GM19240 (cell line): ENCODE measurements around the gene EYA2.

Experiments used
- DNase-seq: peaks from one replicate; pipeline ENCODE4 v3.0.0; 2011; ENCODE audit warnings: low spot score; ENCODE audit not compliant: insufficient read length

The EYA2 gene

DNA sequence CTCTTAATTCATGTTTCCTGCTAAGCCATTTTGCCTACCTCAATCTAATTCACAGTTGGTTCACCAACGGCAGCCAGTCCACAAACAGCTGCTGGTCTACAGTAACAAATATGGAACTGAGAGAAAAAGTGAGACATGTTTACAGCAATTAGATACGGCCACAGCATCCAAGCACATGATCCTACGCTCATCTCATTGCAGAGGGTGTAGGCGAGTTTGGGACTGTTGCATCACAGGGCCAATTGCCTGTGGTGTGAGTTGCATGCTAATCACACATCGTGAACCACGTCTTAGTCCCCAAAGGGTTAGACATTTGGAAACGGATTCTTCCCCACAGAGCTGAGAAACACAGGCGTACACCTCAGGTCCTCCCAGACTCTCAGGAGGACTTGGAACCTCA is 166.9 kb downstream of the EYA2 start:
- DNase-seq, result no peak

DNA sequence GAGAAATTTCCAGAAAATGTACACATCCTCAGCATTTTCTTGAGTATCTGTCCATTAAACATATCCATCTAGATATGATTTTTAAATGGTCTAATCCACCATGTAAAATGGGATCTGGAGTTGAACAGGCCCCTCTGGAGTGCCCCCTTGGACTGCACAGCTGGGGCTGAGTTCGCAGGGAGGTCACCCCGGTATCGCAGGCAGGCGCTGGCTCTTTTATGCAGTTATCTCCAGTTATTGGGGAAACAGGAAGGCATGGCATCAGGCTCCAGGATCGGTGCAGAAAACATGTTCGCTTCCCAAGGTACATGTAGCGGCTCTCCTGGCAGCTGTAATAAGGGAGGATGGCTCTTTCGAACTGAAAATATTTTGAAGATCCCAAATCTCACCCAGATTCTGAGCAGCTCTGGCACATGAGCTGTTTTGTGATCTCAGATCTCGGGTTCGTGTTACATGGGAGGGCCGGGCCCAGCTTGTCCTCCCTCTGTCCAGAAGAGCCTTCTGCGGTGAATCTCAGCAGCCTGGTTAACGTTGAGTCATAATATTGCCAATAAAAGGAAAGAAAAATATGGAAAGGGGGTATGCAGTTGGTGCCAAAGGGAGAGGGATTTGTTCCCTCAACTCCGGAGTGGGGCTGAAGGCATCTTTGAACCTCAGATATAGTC is 167.7 kb downstream of the EYA2 start:
- DNase-seq, result no peak

DNA sequence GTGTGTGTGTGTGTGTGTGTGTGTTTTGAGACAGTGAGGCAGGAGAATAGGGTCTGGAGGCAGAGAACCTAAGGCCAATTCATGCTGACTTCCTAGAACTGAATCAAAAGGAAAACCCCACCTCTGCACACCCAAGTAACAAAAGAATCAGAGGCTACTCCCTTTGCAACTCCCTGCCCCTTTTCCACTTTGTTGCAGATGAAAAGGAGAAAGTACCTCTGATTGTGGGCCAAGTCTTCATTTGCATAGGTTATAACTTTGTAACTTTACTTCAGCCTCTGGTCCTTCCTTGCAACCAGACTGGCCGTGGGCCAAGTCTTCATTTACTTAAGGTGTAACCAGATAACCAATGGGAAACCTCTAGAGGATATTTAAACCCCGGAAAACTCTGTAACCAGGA is 168.8 kb downstream of the EYA2 start:
- no peak for DNase-seq

DNA sequence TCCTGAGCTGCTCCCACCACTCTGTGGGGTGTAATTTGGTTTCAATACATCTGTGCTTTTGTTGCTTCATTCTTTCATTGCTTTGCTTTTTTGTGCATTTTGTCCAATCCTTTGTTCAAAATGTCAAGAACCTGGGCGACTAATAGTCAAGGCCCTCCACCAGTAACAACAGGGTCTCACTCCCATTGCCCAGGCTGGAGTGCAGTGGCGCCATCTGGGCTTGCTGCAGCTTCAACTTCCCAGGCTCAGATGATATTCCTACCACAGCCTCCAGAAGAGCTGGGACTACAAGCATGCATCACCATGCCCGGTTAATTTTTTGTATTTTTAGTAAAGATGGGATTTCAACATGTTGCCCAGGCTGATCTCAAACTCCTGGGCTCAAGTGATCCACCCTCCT is 169.2 kb downstream of the EYA2 start:
- no peak for DNase-seq

DNA sequence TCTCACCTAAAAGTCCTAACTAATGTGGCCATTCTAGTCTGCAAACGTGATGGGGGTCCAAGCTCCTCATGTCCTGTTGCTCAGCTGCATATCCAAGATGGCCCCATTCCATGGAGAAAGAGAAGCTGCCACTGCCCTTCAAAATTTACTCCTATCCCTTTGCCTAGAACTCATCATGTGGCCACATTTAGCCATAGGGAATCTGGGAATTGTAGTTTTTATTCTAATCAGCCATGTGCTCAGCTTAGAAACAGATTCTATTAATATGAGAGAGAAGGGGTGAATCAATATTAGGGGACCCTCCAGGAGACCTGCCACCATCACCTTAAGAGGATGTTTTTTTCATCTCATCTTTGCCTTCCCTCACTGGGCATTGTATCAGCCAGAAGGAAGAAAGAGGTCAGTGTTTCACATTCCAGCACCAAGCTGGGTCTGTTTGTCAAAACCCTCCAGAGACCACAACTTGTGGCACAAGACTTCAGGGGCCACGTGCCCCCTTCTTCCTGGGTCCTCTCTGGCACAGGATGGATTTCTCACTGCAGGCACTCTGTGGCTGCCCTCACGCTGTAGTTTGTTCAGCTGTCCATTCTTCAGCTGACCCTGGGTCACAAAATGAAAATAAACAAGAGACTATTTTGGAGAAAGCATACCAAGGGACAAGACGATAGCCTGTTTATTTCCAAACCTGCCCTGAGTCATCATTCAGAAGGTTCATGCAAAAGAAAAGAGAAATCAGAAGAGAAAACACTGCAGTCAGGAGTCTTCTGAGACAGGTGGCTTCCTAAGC is 172.0 kb downstream of the EYA2 start:
- no peak for DNase-seq

DNA sequence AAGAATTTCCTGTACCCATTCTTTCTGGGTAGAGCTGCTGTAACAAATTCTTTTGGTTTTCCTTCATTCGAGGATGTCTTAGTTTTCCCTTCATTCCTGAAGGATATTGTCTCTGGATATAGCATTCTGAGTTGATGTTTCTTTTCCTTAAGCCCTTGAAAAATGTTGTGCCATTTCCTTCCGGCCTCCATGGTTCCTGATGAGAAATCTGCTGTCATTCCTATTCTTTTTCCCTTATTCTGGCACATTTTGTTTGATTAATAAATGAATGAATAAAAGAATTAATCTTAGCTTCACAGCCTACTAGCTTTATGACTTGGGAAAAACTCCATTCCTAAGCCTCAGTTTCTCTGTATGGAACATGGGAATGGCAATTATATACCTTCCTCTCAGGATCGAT is 173.1 kb downstream of the EYA2 start:
- DNase-seq, result no peak

DNA sequence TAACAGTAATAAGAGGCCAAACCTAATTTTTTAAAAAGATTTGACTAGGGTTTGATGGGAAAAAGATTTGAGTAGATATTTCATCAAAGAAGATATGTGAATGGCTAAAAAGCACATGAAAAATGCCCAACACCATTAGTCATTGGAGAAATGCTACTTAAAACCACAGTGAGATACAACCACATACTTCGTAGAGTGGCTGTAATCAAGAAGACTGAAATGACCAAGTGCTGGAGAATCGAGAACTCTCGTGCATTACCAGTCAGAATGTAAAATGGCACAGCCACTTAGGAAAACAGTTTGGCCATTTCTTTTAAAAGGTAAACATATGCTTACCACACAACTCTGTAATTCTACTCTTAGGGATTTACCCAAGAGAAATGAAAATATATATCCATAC is 175.5 kb downstream of the EYA2 start:
- no peak for DNase-seq

DNA sequence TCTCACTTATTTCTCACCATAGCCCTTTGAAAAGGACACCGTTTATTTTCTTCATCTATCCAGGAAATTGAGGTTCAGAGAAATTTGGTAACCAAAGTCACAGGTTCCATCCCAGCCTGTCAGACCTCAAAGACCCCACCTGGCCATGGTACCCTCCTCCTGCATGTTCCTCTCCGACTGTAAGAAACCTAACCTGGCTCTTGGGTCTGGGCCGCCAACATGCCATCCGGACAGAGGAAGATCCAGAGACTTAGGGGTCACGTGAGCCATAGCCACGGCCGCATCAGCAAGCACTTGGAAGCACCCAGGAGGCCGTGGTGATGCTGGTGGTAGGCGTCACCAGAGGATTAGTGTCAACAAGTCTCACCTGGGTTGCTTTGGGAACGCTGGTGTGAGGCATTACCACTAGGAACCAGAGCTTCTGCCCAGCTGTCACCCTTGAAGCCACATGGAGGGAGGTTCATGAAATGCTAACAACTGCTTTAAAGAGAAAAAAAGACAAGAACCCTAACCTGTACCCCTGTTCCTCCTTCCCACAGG is 177.1 kb downstream of the EYA2 start:
- no peak for DNase-seq

DNA sequence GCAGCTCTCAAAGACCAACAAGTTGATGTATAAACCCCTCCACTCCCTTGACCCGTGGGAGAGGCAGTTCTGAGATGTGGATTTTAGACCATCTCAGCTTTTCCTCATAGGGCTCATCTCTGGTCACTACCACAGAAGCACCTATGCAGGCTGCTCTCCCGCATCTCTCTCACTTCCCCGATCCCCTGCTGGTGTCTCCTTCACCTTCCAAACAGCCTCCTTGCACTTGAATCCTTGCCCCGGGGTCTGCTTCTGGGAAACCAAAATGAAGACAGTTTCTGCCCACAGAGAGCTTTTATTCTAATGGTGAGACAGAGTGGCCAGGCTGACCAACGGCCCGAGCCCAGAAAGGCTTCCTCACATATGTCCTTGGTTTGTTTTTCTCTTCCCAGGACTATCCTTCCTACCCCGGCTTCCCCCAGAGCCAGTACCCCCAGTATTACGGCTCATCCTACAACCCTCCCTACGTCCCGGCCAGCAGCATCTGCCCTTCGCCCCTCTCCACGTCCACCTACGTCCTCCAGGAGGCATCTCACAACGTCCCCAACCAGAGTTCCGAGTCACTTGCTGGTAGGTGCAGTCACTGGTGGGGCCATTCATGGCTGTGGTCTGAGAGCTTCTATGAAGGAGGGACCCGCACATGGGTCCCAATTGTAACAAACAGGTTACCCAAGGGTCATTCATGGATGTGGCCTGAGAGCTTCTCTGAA is 179.3 kb downstream of the EYA2 start:
- DNase-seq, result no peak

DNA sequence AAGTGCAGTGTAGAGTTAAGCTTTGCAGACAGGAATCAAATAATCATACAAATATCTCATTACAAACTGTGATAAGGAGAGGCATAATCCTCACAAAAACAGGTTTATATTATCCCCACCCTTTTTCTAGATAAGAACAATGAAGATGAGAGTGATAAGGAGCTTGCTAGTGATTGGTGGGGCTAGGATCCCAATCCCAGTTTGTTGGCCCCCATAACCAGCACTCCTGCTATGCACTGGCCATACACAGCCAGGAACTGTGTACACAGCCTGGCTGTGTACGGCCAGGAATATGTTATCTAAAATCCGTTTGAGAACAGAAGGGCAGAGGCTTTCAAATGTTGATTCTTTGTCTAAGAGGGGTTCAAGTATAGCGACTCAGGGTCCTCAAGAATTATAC is 180.6 kb downstream of the EYA2 start:
- DNase-seq, result no peak

DNA sequence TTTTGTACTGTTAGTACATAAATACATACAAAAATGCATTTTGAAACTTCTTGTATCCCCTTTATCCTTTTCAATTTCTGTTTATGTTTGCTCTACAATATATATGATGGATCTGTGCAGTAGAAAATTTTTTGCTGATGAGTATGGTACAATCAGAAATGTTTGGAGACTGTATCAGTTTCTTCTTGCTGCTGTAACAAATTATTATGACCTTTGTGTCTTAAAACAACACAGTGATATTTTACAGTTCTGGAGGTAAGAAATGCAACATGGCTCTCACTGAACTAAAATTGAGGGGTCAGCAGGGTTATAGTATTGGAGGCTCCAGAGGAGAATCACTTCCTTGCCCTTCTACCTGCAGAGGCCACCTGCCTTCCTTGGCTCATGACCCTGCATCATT is 184.4 kb downstream of the EYA2 start:
- no peak for DNase-seq

DNA sequence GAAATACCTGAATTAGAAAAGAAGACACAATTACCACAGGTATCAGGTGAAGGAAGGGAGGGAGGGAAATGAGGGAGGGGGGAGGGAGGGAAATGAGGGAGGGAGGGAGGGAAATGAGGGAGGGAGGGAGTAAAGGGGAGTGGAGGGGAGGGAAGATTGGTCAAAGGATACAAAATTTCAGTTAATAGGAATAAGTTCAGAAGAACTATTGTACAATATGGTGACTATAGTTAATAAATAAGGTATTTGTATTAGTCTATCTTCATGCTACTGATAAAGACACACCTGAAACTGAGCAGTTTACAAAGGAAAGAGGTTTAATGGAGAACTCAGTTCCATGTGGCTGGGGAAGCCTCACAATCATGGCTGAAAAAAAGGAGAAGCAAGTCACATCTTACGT is 185.7 kb downstream of the EYA2 start:
- no peak for DNase-seq

DNA sequence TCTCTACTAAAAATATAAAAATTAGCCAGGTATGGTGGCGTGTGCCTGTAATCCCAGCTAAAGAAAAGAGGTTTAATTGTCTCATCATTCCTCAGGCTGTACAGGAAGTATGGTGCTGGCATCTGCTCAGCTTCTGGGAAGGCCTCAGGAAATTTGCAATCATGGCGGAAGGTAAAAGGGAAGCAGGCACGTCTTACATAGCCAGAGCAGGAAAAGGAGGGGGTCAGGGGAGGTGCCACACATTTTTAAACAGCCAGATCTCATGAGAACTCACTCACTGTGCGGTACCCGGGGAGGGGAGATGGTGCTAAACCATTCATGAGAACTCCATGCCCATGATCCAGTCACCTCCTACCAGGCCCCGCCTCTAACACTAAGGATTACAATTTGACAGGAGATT is 191.7 kb downstream of the EYA2 start:
- DNase-seq, result no peak

DNA sequence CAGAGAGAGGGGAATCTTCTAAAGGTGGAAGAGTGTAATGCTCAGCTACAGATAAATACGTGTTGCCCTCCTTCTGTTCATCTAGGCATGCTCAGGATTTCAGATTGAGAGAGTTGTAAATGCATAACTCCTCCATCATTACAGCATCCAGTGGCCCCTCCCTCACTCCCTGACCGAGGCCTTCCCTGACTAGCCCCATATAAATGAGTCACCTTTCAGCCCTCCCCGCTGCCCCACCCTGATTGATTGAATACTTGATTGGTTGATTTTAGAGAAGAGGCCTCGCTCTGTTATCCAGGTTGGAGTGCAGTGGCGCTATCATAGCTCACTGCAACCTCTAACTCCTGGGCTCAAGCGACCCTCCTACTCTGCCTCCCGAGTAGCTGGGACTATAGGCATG is 193.7 kb downstream of the EYA2 start:
- DNase-seq, result no peak

DNA sequence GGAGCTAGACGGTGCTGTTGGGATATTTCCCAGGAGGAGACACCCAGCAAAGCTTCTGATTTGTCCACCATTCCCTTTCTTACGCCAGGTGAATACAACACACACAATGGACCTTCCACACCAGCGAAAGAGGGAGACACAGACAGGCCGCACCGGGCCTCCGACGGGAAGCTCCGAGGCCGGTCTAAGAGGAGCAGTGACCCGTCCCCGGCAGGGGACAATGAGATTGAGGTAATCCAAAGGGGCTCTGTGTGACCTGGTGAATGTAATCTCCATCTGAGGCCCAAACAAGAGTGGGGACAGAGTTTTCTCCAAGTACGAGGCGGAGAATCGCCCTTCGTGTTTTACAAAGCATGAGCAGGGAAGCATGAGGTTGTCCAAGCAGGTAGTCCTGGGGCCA is 194.5 kb downstream of the EYA2 start:
- DNase-seq, result no peak

DNA sequence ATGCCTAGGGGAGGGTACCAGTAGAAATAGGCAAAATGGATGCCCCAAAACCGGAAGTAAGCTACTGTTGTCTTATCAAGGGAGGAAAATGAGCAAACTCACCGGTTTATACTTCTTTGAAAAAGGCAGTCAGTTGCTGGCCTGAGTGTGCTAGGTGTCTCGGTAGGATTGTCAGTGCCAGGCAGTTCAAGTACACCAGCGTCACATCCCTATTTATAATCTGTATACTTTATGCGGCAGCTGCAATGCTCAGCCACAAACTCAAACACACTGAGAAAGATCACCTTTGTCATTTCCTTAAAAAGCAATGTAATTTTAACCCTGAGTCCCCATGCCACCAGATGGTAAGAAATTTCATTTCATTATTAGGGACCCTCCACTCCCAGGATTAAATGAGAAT is 196.2 kb downstream of the EYA2 start:
- no peak for DNase-seq

DNA sequence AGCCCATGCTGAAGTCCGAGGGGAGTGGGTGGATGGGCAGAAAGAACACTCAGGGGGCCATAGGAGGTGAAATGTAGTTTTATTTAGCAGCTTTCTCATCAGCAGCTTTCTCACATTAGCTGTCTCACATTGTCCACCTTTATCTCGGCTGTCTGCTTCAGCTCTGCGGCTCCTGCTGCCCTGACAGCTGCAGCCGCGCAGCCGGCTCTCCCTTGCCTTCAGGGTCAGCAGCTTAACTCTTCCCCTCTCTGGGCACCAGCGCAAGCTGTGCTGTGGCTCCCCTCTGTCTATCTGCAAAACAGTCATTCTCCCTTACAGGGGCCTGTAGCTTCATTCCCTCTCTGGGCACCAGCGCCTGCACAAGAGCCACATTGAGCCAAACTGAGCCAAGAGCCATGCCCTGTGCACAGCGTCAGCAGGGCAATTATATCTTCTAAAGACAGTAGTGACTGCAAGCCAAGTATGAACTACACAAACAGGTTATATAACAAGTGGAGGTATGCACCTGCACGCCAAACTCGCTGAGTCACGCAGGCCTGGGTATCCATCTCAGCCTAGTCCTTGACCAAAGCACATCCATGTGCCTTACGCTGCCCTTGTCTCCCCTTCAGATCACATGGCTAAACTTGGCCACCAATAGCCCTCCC is 198.8 kb downstream of the EYA2 start:
- no peak for DNase-seq

DNA sequence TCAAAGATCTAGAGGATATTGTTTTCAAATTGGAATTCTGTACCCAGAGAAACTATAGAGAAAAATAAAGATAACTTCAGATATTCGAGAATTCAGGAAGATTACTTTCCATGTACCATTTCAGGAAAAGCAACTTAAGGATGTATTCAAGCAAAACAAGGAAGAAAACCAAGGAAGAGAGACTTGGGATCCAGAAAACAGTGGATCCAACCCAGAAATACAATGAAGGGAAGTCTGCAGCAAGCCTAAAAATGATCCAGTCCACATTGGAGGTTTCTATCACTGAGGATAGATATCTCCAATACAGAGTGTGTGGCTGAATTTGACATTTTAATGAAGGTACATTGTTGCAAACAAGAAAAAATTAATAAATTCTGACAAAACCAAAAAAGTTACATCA is 201.0 kb downstream of the EYA2 start:
- DNase-seq, result no peak

DNA sequence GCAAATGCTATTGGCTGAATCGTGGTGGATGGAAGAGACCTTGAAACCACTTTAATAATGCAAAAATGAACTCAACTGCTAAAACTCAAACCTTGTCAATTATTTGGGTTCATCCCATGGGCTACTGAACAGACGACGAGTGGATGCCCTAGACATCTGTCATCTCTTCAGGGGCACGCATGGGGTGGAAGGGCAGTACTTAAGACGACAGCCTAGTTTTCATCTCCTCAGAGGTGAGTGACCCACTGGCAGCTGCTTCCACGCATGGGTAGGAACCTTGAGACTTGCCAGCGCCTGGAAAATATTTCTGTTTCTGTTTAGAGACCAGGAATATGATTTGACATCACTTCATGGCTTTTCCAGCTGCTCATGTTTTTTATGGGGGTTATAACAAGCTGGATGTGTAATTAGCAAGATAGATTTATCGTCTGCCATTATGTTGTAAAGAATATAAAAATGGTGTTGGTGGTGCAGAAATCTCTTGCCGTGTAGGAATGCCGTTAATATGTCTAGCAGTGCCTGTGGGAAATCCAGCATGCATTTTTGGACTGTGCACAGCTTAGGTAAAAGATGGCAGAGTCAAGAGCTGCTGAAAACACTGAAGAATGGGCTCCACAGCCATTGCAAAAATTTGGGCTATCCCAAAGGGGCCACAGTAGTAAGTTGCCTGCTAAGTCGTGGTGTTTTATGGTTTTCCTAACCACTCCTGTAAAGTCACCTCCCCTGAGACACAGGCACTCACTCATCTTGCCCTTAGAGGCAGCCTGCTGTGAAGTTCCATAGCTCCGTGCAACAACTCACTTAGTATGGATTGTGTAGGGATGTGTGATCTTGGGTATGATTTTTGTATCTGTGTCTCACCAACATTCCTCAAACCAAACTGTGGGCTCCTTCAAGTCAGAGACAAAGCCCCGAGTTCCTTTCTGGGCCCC is 203.3 kb downstream of the EYA2 start:
- DNase-seq, result no peak

DNA sequence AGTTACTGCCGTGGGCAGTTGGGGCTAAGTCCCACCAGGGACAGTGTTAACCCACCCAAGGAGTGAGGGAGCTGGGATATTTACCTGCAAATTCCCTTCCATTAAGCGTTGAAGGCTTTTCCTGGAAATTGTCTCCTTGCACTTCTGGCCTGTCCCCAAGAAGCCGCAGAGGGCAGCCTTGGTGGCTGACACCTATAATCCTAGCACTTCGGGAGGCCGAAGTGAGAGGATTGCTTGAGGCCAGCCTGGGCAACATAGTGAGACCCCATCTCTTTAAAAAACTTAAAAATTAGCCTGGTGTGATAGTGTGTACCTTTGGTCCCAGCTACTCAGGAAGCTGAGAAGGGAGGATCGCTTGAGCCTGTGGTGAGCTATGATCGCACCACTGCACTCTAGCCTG is 204.4 kb downstream of the EYA2 start:
- no peak for DNase-seq
